ENCODE results near the gene IQSEC1. TPM values are rescaled to one million over a fixed set of nuclear protein-coding genes. Genes with fewer than 3 reads are reported as not detected.
A peak's percentile ranks its signal among the peaks of the same experiment; 100 is the strongest.

Gene IQSEC1
- polyA plus RNA-seq, 2 of the 4 experiments (the other 2 are of a cell fraction), result 3.7 to 10.7 TPM

DNA sequence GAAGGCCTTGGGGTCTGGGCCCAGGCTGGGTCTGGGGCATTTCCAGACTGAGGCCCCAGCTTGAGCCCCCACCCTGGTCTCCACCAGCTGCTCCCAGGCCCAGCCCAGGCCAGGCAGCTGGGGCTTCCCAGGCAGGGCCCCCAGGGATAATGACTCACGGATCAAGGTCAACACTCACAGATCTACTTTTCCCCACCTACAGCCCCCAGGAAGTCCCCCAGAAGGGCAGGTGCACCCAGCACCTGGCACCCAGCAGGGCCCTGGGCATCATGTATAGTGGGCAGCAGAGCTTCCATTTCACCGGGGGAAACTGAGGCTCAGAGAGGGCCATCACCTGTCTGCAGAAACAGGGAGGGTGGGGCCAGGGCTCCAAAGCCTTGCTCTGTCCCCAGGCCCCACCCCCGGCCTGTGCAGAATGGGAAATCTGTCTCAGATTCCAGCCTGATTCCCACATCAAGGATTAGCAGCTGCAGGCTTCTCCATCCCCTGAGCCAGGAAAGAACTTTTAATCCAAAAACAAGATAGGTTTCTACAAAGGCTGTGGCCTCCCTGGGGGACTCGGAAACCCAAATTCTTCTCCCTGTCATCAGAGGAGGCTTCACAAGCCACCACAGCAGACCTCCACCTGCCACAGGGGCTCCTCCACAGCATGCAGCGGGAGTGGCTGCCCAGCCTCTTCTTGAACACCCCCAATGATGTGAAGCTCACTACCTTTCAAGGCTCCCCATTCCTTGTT, 49.8 kb downstream of the IQSEC1 start:
- DNase-seq (ENCODE audit: low read depth in 1 of 2, low spot score in 1 of 2) (peak; percentile 13 to 28), FAIRE-seq (no peak), ATAC-seq (peak in 1 of 2 experiments; percentile 8; a peak in 2 of 6 replicates)
- Histone ChIP-seq H3K9me3 (no peaks in the 10 kb centered on the region), H3K4me1 (peaks cover 35% of the 10 kb centered on the region), H3K4me2 (peak overlapping the region; percentile 49), H3K4me3 (no peak overlapping the region), H3K27ac (peak overlapping the region; percentile 59 to 75)
- ChIA-PET CTCF (interaction anchor here (1.3 kb wide), 1 partner anchor 28 kb away, joined by 4 read pairs; no protein-coding TSS in a partner anchor), POLR2A (interaction anchor here (1.0 to 1.5 kb wide), 2 partner anchors 28 to 56 kb away, joined by 5 read pairs; no protein-coding TSS in a partner anchor)
- WGBS (ENCODE audit: missing lambda C conversion rate), result 80% methylated on average over 3 of the region's 5 CpGs
- no peak for TF ChIP-seq CBX8 (IDR thresholded peaks at IDR 0.05)
- TF ChIP-seq FOSL2 (IDR thresholded peaks at IDR 0.05), result no peak
- 0 out of 2 replicates have a peak, but pooled peaks have one; percentile 6 for TF ChIP-seq FOSL2 (CRISPR knock-in tag; IDR thresholded peaks at IDR 0.05)

DNA sequence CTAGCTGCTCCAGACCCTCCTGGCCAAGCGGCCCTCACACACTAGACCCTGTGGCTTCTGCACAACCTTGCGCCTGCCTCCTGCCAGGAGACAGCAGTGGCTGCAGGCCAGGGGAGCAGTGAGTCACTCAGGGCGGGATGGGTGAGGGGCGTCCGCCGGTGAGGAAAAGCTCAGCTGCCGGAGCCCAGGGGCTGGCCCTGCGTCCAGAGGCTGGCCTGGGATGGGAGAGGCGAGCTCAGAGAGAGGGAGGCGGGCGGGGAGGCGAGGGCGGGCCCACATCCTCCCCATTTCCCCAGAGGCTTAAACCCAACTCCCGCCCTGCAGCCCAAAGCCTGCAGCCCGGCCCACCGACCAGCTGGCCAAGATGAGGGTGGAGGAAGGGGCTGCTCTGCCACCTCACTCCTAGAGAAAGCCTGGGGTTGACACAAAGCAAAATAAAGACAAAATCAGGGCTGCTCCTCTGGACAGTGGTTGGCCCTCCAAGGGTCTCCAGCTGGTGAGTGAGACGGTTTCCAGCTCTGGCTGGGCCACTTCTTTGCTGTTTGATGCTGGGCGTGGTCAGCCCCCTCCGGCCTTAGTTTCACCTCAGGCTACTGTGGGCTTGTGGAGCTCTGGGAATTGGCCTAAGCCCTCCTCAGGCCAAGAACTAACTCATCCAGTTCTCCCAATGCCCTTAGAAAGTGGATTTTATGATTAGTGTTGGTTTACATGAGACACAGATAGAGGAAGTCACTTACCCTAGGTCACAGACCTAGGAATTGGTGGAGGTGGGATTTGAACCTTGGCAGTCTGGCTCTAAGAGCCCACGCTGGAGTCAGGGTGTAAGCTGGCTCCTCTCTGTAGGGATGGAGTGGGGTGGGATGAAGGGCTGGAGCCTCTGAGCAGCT, 50.6 kb downstream of the IQSEC1 start:
- ATAC-seq (peak; percentile 31 to 76; a peak in 3 of 6 replicates), FAIRE-seq (no peak), DNase-seq (ENCODE audit: low read depth in 1 of 2, low spot score in 1 of 2) (peak; percentile 34 to 42)
- H3K9me3 ChIP-seq, result no peaks in the 10 kb centered on the region
- H3K4me2 ChIP-seq, result peak overlapping the region; percentile 49
- 50% methylated on average over 8 of the region's 20 CpGs for WGBS (ENCODE audit: missing lambda C conversion rate)
- H3K4me1 ChIP-seq, result peaks cover 35% of the 10 kb centered on the region
- ChIA-PET POLR2A (interaction anchor here (1.0 to 1.5 kb wide), 2 partner anchors 28 to 55 kb away, joined by 5 read pairs; no protein-coding TSS in a partner anchor), CTCF (interaction anchor here (0.8 to 1.3 kb wide), 3 partner anchors 10 to 28 kb away, joined by 3 to 4 read pairs (median 3); no protein-coding TSS in a partner anchor)
- peak overlapping the region; percentile 59 to 75 for H3K27ac ChIP-seq
- no peak overlapping the region for H3K4me3 ChIP-seq
- TF ChIP-seq FOSL2 (IDR thresholded peaks at IDR 0.05), result no peak
- peak; percentile 19; the same call in 1 of the 2 replicates for TF ChIP-seq FOSL2 (CRISPR knock-in tag; IDR thresholded peaks at IDR 0.05)
- no peak for TF ChIP-seq MAZ (IDR thresholded peaks at IDR 0.05; ENCODE audit: borderline replicate concordance, low read depth, low read length)

- TF ChIP-seq CBX2 (IDR thresholded peaks at IDR 0.05; ENCODE audit: borderline replicate concordance, low read depth) (no peak), NR3C1 (IDR thresholded peaks at IDR 0.05) (no peak), NFE2L2 (conservative IDR thresholded peaks at IDR 0.05; ENCODE audit: low read length) (no peak), RFX5 (IDR thresholded peaks at IDR 0.05) (no peak), SREBF2 (IDR thresholded peaks at IDR 0.05) (no peak), ZC3H11A (IDR thresholded peaks at IDR 0.05) (no peak), CHD2 (IDR thresholded peaks at IDR 0.05; ENCODE audit: low read length, partially characterized antibody) (no peak), HOXA7 (CRISPR knock-in tag; IDR thresholded peaks at IDR 0.05) (no peak), EHMT2 (IDR thresholded peaks at IDR 0.05; ENCODE audit: low read depth) (no peak), MAZ (IDR thresholded peaks at IDR 0.05; ENCODE audit: borderline replicate concordance, low read depth, low read length) (no peak), FOXS1 (CRISPR knock-in tag; IDR thresholded peaks at IDR 0.05) (no peak), EP300 (IDR thresholded peaks at IDR 0.05) (no peak), TFCP2L1 (CRISPR knock-in tag; IDR thresholded peaks at IDR 0.05) (no peak), E2F6 (IDR thresholded peaks at IDR 0.05; ENCODE audit: borderline replicate concordance, low read depth) (no peak), JUN (IDR thresholded peaks at IDR 0.05) (no peak)
- TF ChIP-seq, protein P1, sequence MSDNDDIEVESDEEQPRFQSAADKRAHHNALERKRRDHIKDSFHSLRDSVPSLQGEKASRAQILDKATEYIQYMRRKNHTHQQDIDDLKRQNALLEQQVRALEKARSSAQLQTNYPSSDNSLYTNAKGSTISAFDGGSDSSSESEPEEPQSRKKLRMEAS (IDR thresholded peaks at IDR 0.05), result no peak
- TF ChIP-seq, protein P2, sequence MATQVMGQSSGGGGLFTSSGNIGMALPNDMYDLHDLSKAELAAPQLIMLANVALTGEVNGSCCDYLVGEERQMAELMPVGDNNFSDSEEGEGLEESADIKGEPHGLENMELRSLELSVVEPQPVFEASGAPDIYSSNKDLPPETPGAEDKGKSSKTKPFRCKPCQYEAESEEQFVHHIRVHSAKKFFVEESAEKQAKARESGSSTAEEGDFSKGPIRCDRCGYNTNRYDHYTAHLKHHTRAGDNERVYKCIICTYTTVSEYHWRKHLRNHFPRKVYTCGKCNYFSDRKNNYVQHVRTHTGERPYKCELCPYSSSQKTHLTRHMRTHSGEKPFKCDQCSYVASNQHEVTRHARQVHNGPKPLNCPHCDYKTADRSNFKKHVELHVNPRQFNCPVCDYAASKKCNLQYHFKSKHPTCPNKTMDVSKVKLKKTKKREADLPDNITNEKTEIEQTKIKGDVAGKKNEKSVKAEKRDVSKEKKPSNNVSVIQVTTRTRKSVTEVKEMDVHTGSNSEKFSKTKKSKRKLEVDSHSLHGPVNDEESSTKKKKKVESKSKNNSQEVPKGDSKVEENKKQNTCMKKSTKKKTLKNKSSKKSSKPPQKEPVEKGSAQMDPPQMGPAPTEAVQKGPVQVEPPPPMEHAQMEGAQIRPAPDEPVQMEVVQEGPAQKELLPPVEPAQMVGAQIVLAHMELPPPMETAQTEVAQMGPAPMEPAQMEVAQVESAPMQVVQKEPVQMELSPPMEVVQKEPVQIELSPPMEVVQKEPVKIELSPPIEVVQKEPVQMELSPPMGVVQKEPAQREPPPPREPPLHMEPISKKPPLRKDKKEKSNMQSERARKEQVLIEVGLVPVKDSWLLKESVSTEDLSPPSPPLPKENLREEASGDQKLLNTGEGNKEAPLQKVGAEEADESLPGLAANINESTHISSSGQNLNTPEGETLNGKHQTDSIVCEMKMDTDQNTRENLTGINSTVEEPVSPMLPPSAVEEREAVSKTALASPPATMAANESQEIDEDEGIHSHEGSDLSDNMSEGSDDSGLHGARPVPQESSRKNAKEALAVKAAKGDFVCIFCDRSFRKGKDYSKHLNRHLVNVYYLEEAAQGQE (IDR thresholded peaks at IDR 0.05), result no peak
- TF ChIP-seq, protein P3, sequence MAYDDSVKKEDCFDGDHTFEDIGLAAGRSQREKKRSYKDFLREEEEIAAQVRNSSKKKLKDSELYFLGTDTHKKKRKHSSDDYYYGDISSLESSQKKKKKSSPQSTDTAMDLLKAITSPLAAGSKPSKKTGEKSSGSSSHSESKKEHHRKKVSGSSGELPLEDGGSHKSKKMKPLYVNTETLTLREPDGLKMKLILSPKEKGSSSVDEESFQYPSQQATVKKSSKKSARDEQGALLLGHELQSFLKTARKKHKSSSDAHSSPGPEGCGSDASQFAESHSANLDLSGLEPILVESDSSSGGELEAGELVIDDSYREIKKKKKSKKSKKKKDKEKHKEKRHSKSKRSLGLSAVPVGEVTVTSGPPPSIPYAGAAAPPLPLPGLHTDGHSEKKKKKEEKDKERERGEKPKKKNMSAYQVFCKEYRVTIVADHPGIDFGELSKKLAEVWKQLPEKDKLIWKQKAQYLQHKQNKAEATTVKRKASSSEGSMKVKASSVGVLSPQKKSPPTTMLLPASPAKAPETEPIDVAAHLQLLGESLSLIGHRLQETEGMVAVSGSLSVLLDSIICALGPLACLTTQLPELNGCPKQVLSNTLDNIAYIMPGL (CRISPR knock-in tag; IDR thresholded peaks at IDR 0.05; ENCODE audit: borderline replicate concordance), result no peak
- POLR2A ChIA-PET, result interaction anchor here (1.5 kb wide), 1 partner anchor 54 kb away, joined by 5 read pairs; no protein-coding TSS in a partner anchor
- H3K4me2 ChIP-seq, result peak overlapping the region; percentile 49
- peaks cover 35% of the 10 kb centered on the region for H3K4me1 ChIP-seq
- H3K9me3 ChIP-seq, result no peaks in the 10 kb centered on the region
- peak overlapping the region; percentile 36 to 75; a peak in 4 of 6 replicates for H3K27ac ChIP-seq
- H3K4me3 ChIP-seq, result no peak overlapping the region
- CTCF ChIA-PET, result interaction anchor here (0.8 to 1.3 kb wide), 4 partner anchors 11 to 26 kb away, joined by 3 to 4 read pairs (median 4); no protein-coding TSS in a partner anchor
- no peak for FAIRE-seq
- DNase-seq (ENCODE audit: low read depth in 1 of 2, low spot score in 1 of 2), result no peak
- peak in 1 of 2 experiments; percentile 7; a peak in 2 of 6 replicates for ATAC-seq
- 85% methylated on average over 27 of the region's 32 CpGs for WGBS (ENCODE audit: missing lambda C conversion rate)
These were observed 51.8 kb downstream of the IQSEC1 start for GRCh38 chr3:13021141-13022114.

All from A549 (cell line).